OCI-LY1 (cell line): ENCODE measurements around the gene PRPH.

Experiments used
- H2AFZ ChIP-seq: fragments of 200-600 bp; sonication (generic), shearing (Covaris generic); 2 replicates; pipeline ENCODE4 v1.6.0; 2014; ENCODE audit warnings: antibody characterized with exemption, mild to moderate bottlenecking, low read length
- H3F3A ChIP-seq: fragments of 200-600 bp; sonication (generic), shearing (Covaris generic); 2 replicates; pipeline ENCODE4 v1.6.0; 2014; ENCODE audit warnings: mild to moderate bottlenecking, antibody characterized with exemption, low read length, moderate library complexity; ENCODE audit not compliant: insufficient read depth
- H3K27ac ChIP-seq: fragments of 200-600 bp; sonication (generic); 2 replicates; pipeline ENCODE4 v1.5.1; 2014; ENCODE audit warnings: low read length, mixed run types, mild to moderate bottlenecking, low read depth; ENCODE audit not compliant: poor library complexity, severe bottlenecking
- H3K27me3 ChIP-seq: fragments of 200-600 bp; sonication (generic); 2 replicates; pipeline ENCODE4 v1.6.0; 2014; ENCODE audit warnings: antibody characterized with exemption, mild to moderate bottlenecking, low read length, moderate library complexity; ENCODE audit not compliant: insufficient read depth
- H3K36me3 ChIP-seq: fragments of 200-600 bp; sonication (generic); 2 replicates; pipeline ENCODE4 v1.6.1; 2014; ENCODE audit warnings: mild to moderate bottlenecking, antibody characterized with exemption, low read length, moderate library complexity, mixed read lengths; ENCODE audit not compliant: insufficient read depth
- H3K4me1 ChIP-seq: fragments of 200-600 bp; sonication (generic); 2 replicates; pipeline ENCODE4 v1.5.1; 2014; ENCODE audit warnings: mild to moderate bottlenecking, low read length, moderate library complexity; ENCODE audit not compliant: insufficient read depth, severe bottlenecking
- H3K4me2 ChIP-seq: fragments of 200-600 bp; sonication (generic), shearing (Covaris generic); 2 replicates; pipeline ENCODE4 v1.6.1; 2014; ENCODE audit warnings: low read length
- H3K4me3 ChIP-seq: fragments of 200-600 bp; sonication (generic); 2 replicates; pipeline ENCODE4 v1.5.1; 2014; ENCODE audit warnings: low read length, low read depth, mild to moderate bottlenecking, mixed read lengths; ENCODE audit not compliant: poor library complexity, severe bottlenecking
- H3K79me2 ChIP-seq: fragments of 200-600 bp; shearing (Covaris generic); 2 replicates; pipeline ENCODE4 v1.6.1; 2016; ENCODE audit warnings: mixed run types, low read length, mixed read lengths; ENCODE audit not compliant: insufficient read depth
- H3K9ac ChIP-seq: fragments of 200-600 bp; sonication (generic), shearing (Covaris generic); 2 replicates; pipeline ENCODE4 v1.6.1; 2014; ENCODE audit warnings: mild to moderate bottlenecking, low read length, mixed read lengths
- H3K9me2 ChIP-seq: fragments of 200-600 bp; sonication (generic), shearing (Covaris generic); 2 replicates; pipeline ENCODE4 v1.6.1; 2014; ENCODE audit warnings: low read depth, mild to moderate bottlenecking, low read length, mixed read lengths
- H3K9me3 ChIP-seq: fragments of 200-600 bp; shearing (Covaris generic); 2 replicates; pipeline ENCODE4 v1.6.1; 2014; ENCODE audit warnings: low read length, mixed read lengths
- H4K20me1 ChIP-seq: fragments of 200-600 bp; sonication (generic), shearing (Covaris generic); 2 replicates; pipeline ENCODE4 v1.6.0; 2016; ENCODE audit warnings: mild to moderate bottlenecking, low read length; ENCODE audit not compliant: insufficient read depth
- CTCF ChIP-seq: fragments of 200-600 bp; sonication (generic), shearing (Covaris generic); IDR thresholded peaks from 2 replicates; pipeline ENCODE4 v1.5.1; 2017; ENCODE audit warnings: mild to moderate bottlenecking, antibody characterized with exemption, low read length, moderate library complexity, mixed read lengths
- EZH2 ChIP-seq: fragments of 200-600 bp; sonication (generic), shearing (Covaris generic); IDR thresholded peaks from 2 replicates; pipeline ENCODE4 v1.8.0; 2017; ENCODE audit warnings: borderline replicate concordance, mixed run types, mild to moderate bottlenecking, antibody characterized with exemption, low read length, moderate library complexity, mixed read lengths

The PRPH gene

DNA sequence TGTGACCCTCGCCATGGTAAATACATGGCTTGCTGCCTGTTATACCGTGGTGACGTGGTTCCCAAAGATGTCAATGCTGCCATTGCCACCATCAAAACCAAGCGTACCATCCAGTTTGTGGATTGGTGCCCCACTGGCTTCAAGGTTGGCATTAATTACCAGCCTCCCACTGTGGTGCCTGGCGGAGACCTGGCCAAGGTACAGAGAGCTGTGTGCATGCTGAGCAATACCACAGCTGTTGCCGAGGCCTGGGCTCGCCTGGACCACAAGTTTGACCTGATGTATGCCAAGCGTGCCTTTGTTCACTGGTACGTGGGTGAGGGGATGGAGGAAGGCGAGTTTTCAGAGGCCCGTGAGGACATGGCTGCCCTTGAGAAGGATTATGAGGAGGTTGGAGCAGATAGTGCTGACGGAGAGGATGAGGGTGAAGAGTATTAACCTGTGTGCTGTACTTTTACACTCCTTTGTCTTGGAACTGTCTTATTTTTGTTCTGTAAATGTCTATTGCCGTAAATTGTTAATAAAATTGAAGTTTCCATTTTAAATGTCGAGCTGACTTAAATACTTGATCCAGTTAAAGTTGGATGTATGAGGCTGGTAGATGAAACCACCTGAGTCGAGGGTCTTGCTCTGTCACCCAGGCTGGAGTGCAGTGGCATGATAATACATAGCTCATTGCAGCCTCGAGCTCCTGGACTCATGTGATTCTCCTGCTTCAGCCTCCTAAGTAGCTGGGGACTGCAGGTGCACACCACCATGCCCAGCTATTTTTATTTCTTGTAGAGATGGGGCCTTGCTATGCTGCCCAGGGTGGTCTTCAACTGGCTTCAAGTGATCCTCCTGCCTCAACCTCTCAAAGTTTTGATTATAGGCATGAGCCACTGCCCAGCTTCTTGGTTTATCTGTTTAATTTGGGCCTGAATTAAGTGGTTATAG is 21.9 kb upstream of the PRPH start:
- H3K9me3 ChIP-seq, result no peaks in the 10 kb centered on the region
- no peaks in the 10 kb centered on the region for H4K20me1 ChIP-seq
- no peaks in the 10 kb centered on the region for H3K79me2 ChIP-seq
- H3K4me1 ChIP-seq, result no peaks in the 10 kb centered on the region
- H2AFZ ChIP-seq, result no peak overlapping the region
- no peaks in the 10 kb centered on the region for H3K27me3 ChIP-seq
- H3F3A ChIP-seq, result 0 out of 2 replicates have a peak, but pooled peaks cover 4% of the 10 kb centered on the region
- H3K4me2 ChIP-seq, result no peak overlapping the region
- H3K9ac ChIP-seq, result no peak overlapping the region
- peaks cover 60% of the 10 kb centered on the region for H3K36me3 ChIP-seq
- TF ChIP-seq EZH2, result no peak
- TF ChIP-seq CTCF, result no peak
- no peaks in the 10 kb centered on the region for H3K9me2 ChIP-seq
- H3K4me3 ChIP-seq, result no peak overlapping the region
- H3K27ac ChIP-seq, result no peak overlapping the region

GRCh38 chr12:49273726-49274395 is 21.1 kb upstream of the PRPH start:
- H3K4me1 ChIP-seq, result no peaks in the 10 kb centered on the region
- no peaks in the 10 kb centered on the region for H4K20me1 ChIP-seq
- H3K9me2 ChIP-seq, result no peaks in the 10 kb centered on the region
- no peak overlapping the region for H3K27ac ChIP-seq
- no peak overlapping the region for H2AFZ ChIP-seq
- no peak overlapping the region for H3K4me2 ChIP-seq
- H3K4me3 ChIP-seq, result no peak overlapping the region
- peaks cover 54% of the 10 kb centered on the region for H3K36me3 ChIP-seq
- H3K9ac ChIP-seq, result no peak overlapping the region
- H3K79me2 ChIP-seq, result no peaks in the 10 kb centered on the region
- TF ChIP-seq EZH2 (no peak), CTCF (no peak)
- H3F3A ChIP-seq, result 0 out of 2 replicates have a peak, but pooled peaks cover 4% of the 10 kb centered on the region
- no peaks in the 10 kb centered on the region for H3K27me3 ChIP-seq
- H3K9me3 ChIP-seq, result no peaks in the 10 kb centered on the region

DNA sequence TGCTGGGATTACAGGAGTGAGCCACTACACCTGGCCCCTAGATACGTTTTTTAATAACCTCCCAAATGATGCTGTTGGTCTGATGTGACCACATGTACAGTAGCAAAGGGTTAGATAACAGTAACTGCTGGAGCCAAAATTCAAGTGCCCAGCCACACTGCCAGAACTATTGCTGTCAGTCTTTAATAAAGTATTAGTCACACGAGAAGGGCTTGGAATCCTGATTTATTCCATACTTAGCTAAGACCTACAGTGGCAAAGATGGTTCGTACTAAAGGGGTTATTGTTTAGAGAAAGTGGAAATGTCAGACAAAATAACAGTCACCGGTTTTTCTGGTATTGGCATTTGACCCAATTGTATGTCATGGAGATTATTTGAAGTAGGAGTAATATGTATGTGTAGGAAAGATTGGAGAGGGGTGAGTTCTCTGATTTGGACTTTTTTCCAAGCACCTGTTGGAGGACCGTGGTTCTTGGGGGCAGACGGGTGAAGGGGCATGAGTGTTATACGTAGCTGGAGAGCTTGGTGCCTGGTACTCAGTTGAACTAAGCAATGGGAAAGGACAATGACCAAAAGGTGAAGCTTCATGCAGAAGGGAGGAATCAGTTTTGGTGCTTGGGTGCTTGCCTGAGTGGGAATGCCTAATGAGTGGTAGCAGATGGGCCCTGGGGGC is 20.4 kb upstream of the PRPH start:
- Histone ChIP-seq H3K27ac (no peak overlapping the region), H3F3A (0 out of 2 replicates have a peak, but pooled peaks cover 4% of the 10 kb centered on the region), H3K79me2 (no peaks in the 10 kb centered on the region)

More for the DNA sequence above, 20.4 kb upstream of the PRPH start:
- no peaks in the 10 kb centered on the region for H4K20me1 ChIP-seq
- H3K4me2 ChIP-seq, result no peak overlapping the region
- TF ChIP-seq EZH2 (no peak), CTCF (no peak)
- H3K4me3 ChIP-seq, result no peak overlapping the region
- peaks cover 47% of the 10 kb centered on the region for H3K36me3 ChIP-seq
- H3K9ac ChIP-seq, result no peak overlapping the region
- H3K27me3 ChIP-seq, result no peaks in the 10 kb centered on the region
- no peaks in the 10 kb centered on the region for H3K9me2 ChIP-seq
- no peaks in the 10 kb centered on the region for H3K4me1 ChIP-seq
- no peaks in the 10 kb centered on the region for H3K9me3 ChIP-seq
- H2AFZ ChIP-seq, result no peak overlapping the region
